Limb (tissue), 2 donors: ENCODE measurements around the gene CD58.

Experiments used
- DNase-seq, 2 donors: peaks; one replicate each; pipeline ENCODE4 v3.0.0-alpha.2; 2016; ENCODE audit errors: extremely low spot score in 2 of 2

CD58 gene

DNA sequence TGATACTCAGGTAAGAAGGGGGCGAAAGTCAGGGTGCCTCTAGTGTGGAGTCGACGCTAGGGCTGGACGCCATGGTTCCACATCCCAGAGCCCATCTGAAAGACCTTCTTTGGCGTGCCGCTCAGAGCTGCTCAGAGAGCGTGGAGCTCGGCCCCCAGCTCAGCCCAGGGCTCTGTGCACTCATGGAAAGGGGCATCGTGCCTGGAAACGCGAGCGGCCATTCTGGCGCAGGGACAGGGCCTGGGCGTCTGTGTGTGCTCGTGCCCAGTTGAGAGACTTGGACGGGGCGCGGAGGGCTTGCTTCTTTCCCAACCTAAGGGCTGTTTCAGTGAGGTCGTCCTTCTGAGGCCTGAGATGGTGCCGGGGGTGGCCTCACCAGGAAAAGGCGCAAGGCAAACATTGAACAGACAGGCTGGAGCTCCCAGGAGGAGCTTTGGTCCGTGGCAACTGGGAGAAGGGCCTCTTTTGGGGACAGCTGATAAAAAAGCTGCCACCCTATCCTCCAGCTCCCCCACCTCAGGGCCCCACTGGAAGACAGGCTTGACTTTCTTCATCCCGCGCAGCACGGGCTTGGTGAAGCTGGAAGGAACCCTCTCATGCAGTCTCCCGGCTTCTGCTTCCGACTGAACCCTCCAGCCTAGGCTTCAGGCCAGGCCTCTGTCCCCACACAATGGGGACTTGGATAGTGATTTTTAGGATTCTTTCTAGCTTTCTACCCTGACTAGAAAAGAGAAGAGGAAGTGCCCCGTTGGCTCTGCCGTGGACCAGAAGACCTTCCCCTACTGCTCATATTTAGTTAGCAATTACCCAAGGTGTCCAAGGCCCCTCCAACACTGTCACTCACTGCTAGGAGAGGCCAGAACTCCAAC is 77.1 kb downstream of the CD58 start:
- DNase-seq: no peak

DNA sequence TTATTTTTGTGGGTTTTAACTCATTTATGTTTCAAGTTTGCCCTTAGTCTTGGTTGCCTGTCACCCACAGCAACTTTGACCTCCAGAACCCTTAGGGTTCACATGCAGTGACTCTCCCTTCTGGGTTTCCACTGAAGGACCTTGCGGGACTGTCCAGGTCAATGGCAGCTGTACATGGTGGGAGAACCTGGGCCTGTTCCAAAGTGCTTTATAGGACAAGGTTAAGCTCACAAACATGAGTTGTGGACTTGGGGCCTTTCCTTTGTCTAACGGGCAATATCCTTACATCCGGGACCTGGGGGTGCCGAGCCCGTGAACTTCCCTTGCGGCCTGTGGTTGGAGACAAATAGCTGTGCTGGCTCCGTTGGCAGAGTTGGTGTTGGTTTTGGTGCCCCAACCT is 77.8 kb downstream of the CD58 start:
- DNase-seq: no peak

DNA sequence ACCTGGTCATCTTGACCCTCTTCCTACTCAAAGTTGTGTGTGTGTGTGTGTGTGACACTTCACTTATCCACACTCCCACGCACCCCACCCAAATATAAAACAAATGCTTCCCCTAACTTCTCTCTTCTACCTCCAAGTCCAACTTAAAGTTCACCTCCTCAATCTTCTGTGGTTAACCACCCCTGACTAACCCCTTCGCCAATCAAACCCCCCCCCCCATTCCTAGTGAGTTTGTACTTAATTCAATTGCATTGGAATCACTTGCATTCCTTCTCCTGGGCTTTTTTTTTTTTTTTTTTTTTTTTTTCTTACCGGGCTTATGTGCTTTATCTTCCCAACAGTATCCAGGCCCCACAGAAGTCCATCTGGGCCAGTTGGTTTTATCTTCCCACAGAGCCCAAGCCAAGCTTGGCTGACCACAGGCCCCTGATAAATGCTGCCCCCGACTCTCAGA is 78.4 kb downstream of the CD58 start:
- no peak for DNase-seq

DNA sequence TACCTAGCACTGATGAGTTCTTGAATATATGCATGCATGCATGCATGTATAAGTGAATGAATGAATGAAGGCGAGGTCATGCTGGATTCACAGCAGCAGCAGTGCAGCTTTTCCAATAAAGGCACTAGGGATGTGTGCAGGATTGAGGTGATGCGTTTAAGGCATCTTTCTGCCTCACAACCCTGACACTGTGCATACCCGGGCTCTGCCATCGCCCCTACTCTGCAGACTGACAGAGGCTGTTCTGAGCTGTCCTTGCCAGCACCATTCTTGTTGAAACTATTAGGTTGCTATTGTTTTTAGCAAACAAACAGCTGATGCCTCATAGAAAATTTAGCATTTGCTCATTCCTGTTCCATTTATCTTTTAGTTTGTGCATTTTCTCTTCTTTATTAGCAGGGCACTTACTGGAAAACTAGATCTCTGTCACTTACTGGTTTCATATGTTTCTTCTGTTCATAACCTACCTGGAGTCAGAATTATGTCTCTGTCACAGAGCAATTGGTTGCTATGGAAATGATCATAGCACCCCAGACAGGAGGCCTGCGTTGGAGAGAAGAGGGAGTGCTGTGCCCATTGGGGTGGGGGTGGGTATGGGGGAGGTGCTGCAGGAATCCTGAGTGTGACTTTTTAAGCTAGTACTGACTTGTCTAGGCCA is 79.0 kb downstream of the CD58 start:
- DNase-seq: no peak

DNA sequence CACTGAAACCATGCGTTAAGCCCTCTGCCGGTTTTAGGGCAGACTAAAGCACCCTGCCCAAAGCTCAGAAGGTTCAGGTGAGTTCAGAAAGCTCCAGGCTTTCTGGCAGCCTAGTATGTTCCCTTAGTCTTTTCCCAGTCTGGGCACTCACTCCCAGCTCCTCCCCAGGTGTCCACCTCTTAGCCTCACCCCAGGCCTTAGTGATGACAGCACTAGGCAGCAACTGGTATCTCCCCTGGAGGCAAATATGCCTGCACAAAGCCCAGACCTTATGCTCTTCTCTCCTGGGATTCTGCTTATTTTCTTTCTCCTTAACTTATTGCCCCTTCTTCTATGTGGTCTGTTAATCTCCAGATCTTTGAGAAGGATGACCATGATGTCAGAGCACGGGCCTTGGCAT is 80.2 kb downstream of the CD58 start:
- no peak for DNase-seq

DNA sequence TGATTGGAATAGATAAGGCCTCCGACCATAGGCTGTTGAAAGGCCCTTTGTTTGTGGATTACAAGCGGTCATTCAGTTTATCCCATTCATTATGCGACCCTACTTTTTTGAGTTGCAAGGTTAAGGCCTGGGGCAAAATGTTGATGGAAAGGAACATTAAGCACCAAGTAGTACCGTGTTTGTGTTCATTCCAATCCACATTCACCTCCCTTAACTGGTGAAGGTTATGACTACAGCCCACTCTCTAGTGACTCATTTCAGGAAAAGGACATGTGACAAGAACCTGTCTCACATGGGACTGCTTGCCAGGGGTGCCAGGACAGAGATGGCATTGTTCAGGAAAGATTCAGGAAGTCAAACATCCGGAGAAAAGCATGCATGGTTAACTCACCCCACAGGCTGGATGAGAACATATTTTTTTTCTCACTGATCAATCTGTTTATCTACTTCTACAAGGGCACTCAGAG is 81.6 kb downstream of the CD58 start:
- DNase-seq: no peak

DNA sequence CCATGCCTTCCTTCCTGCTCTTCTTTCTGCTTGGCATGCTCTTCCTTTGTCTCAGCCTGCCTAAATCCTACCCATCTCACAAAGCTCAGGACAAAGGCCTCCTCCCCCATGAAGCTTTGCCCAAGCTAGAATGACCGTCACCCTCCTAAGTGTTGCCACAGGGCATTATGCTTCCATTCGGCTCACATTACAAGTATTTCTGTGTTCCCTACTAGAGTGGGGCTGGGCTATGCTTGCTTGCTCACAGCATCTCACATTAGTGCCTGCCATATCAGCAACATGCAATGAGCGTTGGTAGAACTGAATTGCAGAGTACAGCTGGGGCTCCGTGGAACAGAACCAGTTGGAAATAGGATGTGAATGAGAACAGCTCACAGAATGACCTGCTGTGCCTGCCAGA is 82.8 kb downstream of the CD58 start:
- DNase-seq: no peak

DNA sequence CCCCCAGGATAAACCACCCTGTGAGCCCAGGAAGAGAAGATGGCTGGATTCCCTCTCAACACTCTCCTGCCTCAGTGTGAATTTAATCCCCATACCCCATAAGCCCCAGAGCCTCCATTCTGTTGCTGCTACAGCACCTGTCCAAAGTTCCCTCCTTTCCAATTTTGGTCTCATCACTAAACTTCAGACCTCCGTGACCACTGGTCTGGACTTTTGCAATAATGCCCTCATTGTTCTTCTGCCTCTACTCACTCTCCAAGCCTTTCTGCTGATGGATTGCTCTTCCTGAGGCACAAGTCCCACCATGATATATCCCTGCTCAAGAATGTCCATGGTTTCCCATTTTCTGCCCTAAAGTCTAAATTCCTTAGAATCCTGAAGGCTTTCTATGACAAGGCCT is 83.2 kb downstream of the CD58 start:
- DNase-seq: no peak

DNA sequence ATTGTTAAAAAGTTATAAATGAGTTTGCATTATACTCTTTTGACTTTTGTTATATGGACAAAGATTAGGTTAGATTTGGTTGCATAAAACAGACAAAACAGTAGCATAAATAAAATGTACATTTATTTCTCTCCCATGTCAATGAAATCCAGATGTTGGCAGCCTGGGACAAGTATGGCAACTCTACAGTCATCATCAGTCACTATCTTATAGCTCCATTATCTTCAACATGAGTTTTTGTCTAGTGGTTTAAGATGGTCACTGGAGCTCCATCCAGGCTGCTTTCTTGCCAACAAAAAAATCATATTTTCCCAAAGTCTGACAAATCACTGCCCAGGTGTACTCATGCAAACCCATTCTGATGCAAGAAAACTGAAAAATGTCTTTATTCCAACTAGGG is 83.8 kb downstream of the CD58 start:
- DNase-seq: no peak

DNA sequence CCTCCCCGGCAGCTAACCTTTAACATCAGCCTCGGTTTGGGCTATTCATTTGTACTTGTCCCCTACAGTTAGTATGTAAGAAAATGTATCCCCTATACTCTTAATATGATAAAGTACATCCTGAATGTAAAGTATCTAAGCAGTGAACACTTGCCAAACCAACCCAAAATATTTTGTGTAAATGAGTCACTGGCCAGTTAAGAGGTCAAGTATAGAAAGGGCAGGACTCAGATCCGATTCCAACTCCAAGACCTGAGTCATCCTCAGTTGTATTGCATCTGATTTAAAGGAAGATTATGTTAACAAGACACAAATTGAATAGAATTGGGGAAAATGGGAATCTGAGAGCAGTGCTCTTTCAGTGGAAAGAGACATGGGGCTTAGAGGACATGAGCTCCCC is 84.4 kb downstream of the CD58 start:
- no peak for DNase-seq

DNA sequence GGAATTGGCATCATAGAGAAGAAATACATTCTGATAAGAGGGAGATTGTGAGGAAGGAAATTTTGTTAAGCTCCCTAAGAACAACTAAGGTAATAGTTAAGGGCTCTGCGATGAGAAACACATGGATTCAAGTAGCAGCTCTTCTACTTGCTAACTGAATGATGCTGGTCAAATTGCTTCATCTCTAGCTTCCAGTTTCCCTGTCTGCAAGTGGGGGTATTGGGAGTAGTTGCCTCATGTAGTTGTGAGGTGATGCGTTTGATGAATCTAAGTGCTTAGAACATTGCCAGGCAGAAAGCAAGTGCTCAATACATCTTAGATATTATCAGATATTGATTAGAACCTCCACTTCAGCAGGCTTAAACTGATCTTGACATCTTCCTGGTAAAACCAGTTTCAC is 84.8 kb downstream of the CD58 start:
- no peak for DNase-seq

DNA sequence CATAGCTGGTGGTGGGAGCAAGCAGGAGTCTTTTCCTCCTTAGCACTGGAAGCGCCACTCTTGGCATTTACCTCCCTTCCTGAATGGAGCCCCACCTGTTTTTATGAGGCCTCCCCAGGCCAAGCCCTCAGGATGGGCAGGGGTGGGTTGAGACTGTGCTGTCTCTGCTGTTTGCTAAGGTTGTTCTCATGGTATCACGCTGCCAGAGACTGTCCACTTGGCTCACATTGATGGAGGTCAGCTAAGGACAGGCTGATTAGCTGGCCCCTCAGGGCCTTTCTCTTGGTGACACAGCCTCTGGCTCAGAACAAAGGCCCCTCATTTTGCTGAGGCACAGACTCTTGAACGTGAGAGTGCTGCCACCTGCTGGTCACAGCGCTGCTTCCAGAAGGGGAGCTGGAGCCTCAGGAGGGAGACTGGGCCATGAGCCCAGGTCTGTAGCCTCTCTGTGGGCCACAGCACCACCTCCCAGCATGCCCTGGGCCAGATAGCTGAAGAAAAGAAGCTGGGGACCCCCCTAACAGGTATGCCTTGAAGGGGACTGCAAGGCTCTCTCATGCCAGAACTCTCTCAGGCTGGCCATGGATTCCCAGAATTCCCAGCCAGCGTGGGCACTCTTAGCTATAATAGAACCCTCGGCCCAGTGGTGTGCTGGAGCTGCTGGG is 85.6 kb downstream of the CD58 start:
- DNase-seq: peak; percentile 71 to 89

DNA sequence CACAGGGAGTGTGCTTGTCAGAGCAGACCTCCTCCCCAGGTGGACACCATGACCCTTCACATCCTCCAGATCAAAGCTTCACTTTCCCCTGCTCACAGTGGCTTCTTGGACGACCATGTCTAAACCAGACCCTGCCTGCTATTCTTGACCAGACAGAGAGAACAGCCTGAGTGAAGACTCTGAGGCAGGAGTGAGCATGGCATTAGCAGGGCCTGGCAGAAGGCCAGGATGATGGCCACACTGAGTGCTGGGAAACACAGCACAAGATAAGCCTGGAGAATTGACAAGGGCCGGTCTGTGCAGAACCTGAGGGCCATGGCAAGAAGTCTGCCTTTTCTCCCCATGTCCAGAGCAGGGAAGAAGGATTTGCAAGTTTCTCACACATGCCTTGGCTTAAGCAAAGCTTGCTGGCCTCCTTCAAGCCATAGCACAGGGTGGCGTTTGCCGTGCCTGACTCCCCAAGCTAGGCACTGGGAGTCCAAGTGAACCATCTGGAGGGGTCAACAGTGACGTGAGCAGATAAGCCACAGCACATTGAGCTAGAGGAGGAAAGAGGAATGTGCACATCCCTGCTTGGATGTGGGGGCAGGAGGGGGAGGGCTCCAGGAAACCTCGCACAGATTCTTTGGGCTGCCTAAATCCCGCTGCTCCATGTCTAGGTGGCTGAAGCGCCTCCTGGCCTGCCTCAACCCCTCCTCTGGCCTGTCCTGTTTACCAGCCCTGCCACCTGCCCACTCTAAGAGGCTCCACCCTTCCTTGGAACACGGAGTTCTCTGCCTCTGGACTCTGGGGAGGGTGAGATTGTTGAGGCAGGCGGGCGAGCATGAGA is 87.1 kb downstream of the CD58 start:
- DNase-seq: no peak

DNA sequence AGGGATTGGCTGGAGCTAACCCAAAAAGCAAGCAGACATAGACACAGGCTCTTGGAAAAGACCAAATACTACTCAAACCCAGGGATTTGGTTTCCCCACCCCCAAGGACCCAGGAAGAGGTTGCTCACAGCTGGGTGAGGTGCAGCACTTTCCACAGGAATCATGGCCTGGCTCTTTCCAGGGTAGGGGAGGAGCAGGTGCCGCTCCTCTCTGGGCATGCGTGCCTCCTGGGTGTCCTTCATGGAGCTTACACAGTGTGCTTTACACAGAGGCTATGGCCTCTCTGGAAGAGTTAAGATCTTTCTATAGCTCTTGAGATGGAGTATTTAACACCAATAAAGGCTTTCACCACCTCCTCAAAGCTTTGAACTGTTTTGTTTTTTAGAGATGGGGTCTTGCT is 88.3 kb downstream of the CD58 start:
- no peak for DNase-seq

DNA sequence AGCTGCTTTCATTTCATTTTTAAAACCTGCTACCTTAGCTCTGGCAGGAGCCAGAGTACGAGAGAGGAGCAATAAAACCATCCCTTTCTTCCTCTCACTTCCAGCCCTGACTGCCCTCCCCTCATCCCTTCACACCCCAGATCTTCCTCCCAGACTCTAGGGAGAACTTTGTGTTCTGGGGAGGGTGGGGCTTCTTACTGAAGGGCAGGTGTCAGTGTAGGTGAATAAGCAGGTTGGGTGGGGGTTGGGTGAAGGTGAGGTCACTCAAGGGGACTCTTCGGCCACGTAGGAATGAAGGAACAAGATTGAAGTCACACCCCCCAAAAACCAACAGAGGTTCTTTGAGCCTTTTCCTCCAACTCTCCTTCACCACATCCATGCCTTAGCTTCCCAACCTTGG is 88.9 kb downstream of the CD58 start:
- no peak for DNase-seq

DNA sequence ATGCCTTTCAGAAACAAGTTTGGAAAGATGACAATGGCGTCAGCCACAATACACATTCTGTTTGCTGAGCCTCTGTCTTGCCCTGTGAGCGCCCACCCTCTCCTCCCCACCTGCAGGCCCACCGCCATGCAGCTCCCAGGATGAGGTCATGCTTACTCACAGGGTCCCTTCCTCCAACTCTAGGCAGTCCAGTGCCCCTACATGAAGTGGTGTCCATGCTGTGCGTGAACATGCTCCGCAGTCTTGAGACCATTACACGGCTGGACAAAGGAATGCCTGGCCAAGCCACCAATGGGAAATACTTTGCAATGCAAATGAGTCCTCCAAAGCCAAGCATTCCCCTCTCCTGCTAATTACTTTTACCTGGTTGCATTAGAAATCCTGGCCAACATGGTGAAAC is 92.2 kb downstream of the CD58 start:
- no peak for DNase-seq

DNA sequence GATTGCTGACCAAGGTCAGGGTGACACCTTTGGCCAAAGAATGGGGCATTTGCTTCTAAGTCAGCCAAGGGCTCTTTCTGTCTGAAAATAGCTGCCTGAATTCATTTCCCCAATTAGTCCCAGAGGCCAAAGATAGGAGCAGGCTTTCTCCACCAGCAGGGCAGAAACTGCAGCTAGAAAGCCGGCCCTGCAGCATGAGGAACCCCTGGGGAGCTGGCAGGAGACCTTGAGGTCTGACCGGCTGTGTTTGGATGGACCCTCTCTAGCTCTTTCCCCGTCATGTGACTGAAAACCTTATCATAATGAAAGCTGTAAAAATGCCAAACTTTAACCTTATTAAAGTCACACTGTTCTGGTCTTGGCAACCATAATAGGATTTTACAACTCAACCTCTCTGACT is 93.4 kb downstream of the CD58 start:
- DNase-seq: no peak

DNA sequence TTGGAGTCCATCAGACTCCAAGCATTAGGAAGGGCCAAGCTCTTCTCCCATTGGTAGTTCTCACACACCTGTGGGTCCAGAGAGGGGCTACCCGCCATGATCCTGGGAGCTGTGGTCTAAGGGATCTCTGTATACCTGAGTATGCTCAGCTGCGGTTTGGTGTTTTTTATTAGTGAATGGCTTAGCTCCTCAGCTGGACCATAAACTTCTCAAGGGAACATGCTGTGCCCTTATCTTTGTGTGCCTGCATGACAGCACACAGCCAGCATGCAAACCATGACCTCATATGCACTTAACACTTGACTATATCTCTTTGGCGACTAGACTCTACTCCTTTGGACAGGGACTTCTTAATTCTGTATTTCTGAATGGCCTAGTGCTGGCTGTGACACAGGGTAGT is 94.5 kb downstream of the CD58 start:
- no peak for DNase-seq

DNA sequence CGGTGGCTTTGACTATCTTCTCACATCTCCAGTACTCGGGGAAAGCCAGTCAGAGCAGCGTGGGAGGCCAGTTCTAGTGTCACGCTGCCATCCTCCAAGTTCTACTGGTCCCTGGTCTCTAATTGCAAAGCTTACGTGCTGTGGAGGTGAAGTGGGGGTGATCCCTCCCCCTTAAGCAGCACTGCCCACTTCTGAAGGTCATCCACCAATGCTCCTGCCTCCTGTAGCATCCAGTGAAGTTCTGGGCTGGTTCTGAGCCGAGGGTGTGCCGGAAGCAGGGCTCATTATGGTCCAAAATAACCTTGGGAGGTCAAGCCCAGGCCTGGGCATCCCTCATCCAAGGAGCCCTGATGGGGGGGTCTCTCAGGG is 95.0 kb downstream of the CD58 start:
- DNase-seq: no peak

DNA sequence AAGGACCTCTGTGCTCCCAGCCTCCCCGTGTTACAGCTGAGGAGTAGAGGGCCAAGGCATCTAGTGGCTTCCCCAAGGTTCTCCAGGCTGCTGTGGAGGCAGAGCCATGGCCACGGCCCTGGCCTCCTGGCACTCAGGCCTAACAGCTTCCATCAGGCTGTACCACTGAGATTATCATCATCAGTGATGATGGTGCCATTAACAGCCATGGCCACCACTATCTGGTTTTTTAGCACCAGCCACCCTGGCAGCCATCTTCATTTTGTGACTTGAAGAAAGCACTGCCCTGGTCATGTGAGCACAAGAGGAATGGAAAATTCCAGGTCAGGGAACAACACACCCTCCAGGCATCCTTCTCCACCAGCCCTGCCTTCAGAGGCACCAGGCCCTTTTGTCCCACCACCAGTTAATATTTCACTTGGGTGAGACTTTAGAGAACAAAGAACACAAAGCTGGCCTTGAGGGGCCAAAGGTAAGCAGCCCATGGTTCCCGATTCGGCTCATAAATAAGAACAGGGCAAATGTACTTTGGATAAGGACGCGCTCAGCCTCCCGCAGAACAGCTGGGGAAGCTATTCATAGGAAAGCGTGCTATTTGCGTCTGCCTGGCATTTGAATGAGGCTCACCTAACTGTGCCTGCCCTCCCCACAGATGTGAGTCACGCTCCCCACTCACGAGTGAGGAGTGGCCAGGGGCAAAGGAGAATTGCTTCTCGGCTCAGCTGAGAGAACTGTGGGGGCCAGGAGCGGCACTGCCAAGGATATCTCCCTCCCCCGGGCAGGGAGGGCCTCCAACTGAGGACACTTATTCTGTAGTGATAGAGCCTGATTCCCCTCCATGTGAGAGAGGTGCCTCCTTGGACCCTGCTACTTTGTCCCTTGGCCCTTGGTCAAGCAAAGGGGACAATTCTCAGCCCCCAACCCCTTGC is 95.6 kb downstream of the CD58 start:
- no peak for DNase-seq
